IMR-90 (cell line): Measurements from ENCODE around the gene DUSP22. TPM values are rescaled to one million over a fixed set of nuclear protein-coding genes. Genes with fewer than 3 reads are reported as not detected.

ENCODE experiments used
- ATAC-seq: fragments of 200-7000 bp; cut with Tn5 transposase; 2 replicates; pipeline ENCODE4 v1.9.1; 2020; ENCODE audit warnings: low read depth, mild to moderate bottlenecking, moderate library complexity
- BruUV-seq: library from RNA; stranded (reverse); fragments of 400-500 nt; replicated peaks from 2 replicates; lab custom pipeline; 2021; lab: Mats Ljungman, UMichigan
- CTCF ChIA-PET: fragments of 300-600 bp; formaldehyde crosslinking; extraction: SDS; loops from one replicate; lab custom pipeline; 2021; ENCODE audit warnings: antibody characterized with exemption; lab: Yijun Ruan, JAX
- POLR2A ChIA-PET: fragments of 300-600 bp; sonication (Branson Sonifier 250); formaldehyde crosslinking; loops from one replicate; lab custom pipeline; 2022; ENCODE audit warnings: antibody characterized with exemption; ENCODE audit not compliant: unreplicated experiment; lab: Charles Lee
- DNase-seq: peaks from one replicate; pipeline ENCODE4 v3.0.0; 2013
- H2AFZ ChIP-seq: replicated peaks from 2 replicates; pipeline ENCODE3; 2013; ENCODE audit warnings: low read length, mild to moderate bottlenecking; ENCODE audit not compliant: poor library complexity
- H2AK5ac ChIP-seq: 2 replicates; pipeline ENCODE4 v1.6.1; 2013; ENCODE audit warnings: low read depth, low read length, inconsistent platforms
- H2AK9ac ChIP-seq: replicated peaks from 2 replicates; pipeline ENCODE3; 2013; ENCODE audit warnings: mild to moderate bottlenecking, low read depth, low read length, moderate library complexity; ENCODE audit not compliant: poor library complexity
- H2BK120ac ChIP-seq: 2 replicates; pipeline ENCODE4 v1.6.1; 2013; ENCODE audit warnings: low read depth, low read length, inconsistent platforms
- H2BK15ac ChIP-seq: 3 replicates; pipeline ENCODE4 v1.6.1; 2013; ENCODE audit warnings: low read depth, low read length, inconsistent platforms
- H2BK20ac ChIP-seq: 2 replicates; pipeline ENCODE4 v1.6.1; 2013; ENCODE audit warnings: low read depth, mild to moderate bottlenecking, inconsistent platforms, low read length, moderate library complexity
- H2BK5ac ChIP-seq: 2 replicates; pipeline ENCODE4 v1.6.1; 2013; ENCODE audit warnings: mild to moderate bottlenecking, low read depth, low read length, inconsistent platforms; ENCODE audit not compliant: poor library complexity, severe bottlenecking
- H3K14ac ChIP-seq: replicated peaks from 2 replicates; pipeline ENCODE4 v1.6.1; 2013; ENCODE audit warnings: low read depth, low read length, inconsistent platforms
- H3K18ac ChIP-seq: 2 replicates; pipeline ENCODE4 v1.6.1; 2013; ENCODE audit warnings: low read depth, low read length, control low read depth
- H3K23ac ChIP-seq: 2 replicates; pipeline ENCODE4 v1.6.1; 2013; ENCODE audit warnings: low read depth, low read length, inconsistent platforms
- H3K27ac ChIP-seq: 2 replicates; pipeline ENCODE4 v1.5.1; 2013; ENCODE audit warnings: mild to moderate bottlenecking, control low read depth, low read length; ENCODE audit not compliant: insufficient read depth
- H3K27me3 ChIP-seq: 2 replicates; pipeline ENCODE4 v1.6.1; 2013; ENCODE audit warnings: low read length; ENCODE audit not compliant: control insufficient read depth, insufficient read depth
- H3K36me3 ChIP-seq: 2 replicates; pipeline ENCODE4 v1.6.1; 2013; ENCODE audit warnings: low read length, mixed read lengths; ENCODE audit not compliant: control insufficient read depth, insufficient read depth
- H3K4ac ChIP-seq: 2 replicates; pipeline ENCODE4 v1.6.1; 2013; ENCODE audit warnings: low read depth, low read length, inconsistent platforms
- H3K4me1 ChIP-seq: 2 replicates; pipeline ENCODE4 v1.6.1; 2013; ENCODE audit warnings: low read length, mixed read lengths; ENCODE audit not compliant: control insufficient read depth, insufficient read depth
- H3K4me2 ChIP-seq: 2 replicates; pipeline ENCODE4 v1.6.1; 2013; ENCODE audit warnings: low read depth, mild to moderate bottlenecking, control low read depth, low read length, moderate library complexity
- H3K4me3 ChIP-seq: 2 replicates; pipeline ENCODE4 v1.5.1; 2013; ENCODE audit warnings: low read depth, mild to moderate bottlenecking, control low read depth, low read length, moderate library complexity; ENCODE audit not compliant: insufficient read depth
- H3K56ac ChIP-seq: 2 replicates; pipeline ENCODE4 v1.6.1; 2013; ENCODE audit warnings: low read length, inconsistent platforms; ENCODE audit not compliant: insufficient read depth; ENCODE audit errors: extremely low read depth
- H3K79me1 ChIP-seq, 2 experiments: 2 replicates each; pipeline ENCODE4 v1.6.1; 2013; ENCODE audit warnings: low read length in 2 of 2, inconsistent platforms in 1 of 2, low read depth in 1 of 2
- H3K9ac ChIP-seq: 2 replicates; pipeline ENCODE4 v1.6.1; 2013; ENCODE audit warnings: low read depth, low read length, control low read depth
- H3K9me1 ChIP-seq: 2 replicates; pipeline ENCODE4 v1.6.1; 2013; ENCODE audit warnings: low read length, inconsistent platforms; ENCODE audit not compliant: insufficient read depth
- H3K9me3 ChIP-seq: 2 replicates; pipeline ENCODE4 v1.6.1; 2013; ENCODE audit warnings: low read length; ENCODE audit not compliant: control insufficient read depth, insufficient read depth
- H4K20me1 ChIP-seq: 2 replicates; pipeline ENCODE4 v1.6.1; 2013; ENCODE audit warnings: low read length, inconsistent platforms; ENCODE audit not compliant: insufficient read depth
- H4K5ac ChIP-seq: 2 replicates; pipeline ENCODE4 v1.6.1; 2013; ENCODE audit warnings: mild to moderate bottlenecking, low read depth, low read length, control low read depth
- H4K8ac ChIP-seq, 2 experiments: 2 replicates each; pipeline ENCODE4 v1.6.1; 2013; ENCODE audit warnings: low read depth in 2 of 2, low read length in 2 of 2, control low read depth in 1 of 2, inconsistent platforms in 1 of 2
- H4K91ac ChIP-seq: 2 replicates; pipeline ENCODE4 v1.6.1; 2013; ENCODE audit warnings: low read depth, low read length, inconsistent platforms; ENCODE audit not compliant: insufficient read depth
- BHLHE40 ChIP-seq: fragments of 150-350 bp; IDR thresholded peaks from 2 replicates; pipeline ENCODE4 v1.6.1; 2016; ENCODE audit warnings: mild to moderate bottlenecking, low read depth, low read length
- CEBPB ChIP-seq: IDR thresholded peaks from 2 replicates; pipeline ENCODE4 v1.6.1; 2012; ENCODE audit warnings: low read depth, low read length, improper control_type of control experiment
- CHD1 ChIP-seq: IDR thresholded peaks from 2 replicates; pipeline ENCODE4 v1.6.1; 2012; ENCODE audit warnings: low read depth, low read length, improper control_type of control experiment
- FOS ChIP-seq: fragments of 150-350 bp; IDR thresholded peaks from 2 replicates; pipeline ENCODE4 v1.6.1; 2016; ENCODE audit warnings: low read depth, low read length
- MAFK ChIP-seq: IDR thresholded peaks from 2 replicates; pipeline ENCODE4 v1.6.1; 2012; ENCODE audit warnings: low read depth, low read length, improper control_type of control experiment
- MAZ ChIP-seq: IDR thresholded peaks from 2 replicates; pipeline ENCODE4 v1.6.1; 2012; ENCODE audit warnings: low read depth, mild to moderate bottlenecking, low read length, improper control_type of control experiment, moderate library complexity, borderline replicate concordance
- MXI1 ChIP-seq: IDR thresholded peaks from 2 replicates; pipeline ENCODE4 v1.6.1; 2012; ENCODE audit warnings: low read depth, mild to moderate bottlenecking, low read length, moderate library complexity, borderline replicate concordance
- POLR2A ChIP-seq: IDR thresholded peaks from 2 replicates; pipeline ENCODE4 v1.6.1; 2012; ENCODE audit warnings: mild to moderate bottlenecking, low read depth, low read length
- RAD21 ChIP-seq: IDR thresholded peaks from 2 replicates; pipeline ENCODE4 v1.6.1; 2012; ENCODE audit warnings: low read length, improper control_type of control experiment
- RCOR1 ChIP-seq: IDR thresholded peaks from 2 replicates; pipeline ENCODE4 v1.6.1; 2012; ENCODE audit warnings: mild to moderate bottlenecking, low read length, improper control_type of control experiment; ENCODE audit not compliant: insufficient replicate concordance
- RFX5 ChIP-seq: IDR thresholded peaks from 2 replicates; pipeline ENCODE4 v1.8.0; 2012; ENCODE audit warnings: low read depth, mild to moderate bottlenecking, low read length, moderate library complexity
- SMC3 ChIP-seq: fragments of 150-350 bp; IDR thresholded peaks from 2 replicates; pipeline ENCODE4 v1.6.1; 2016; ENCODE audit warnings: low read depth, mild to moderate bottlenecking, antibody characterized with exemption, low read length, moderate library complexity
- WGBS, 2 experiments: methylation state at CpG; one replicate each; pipeline versions ENCODE4 v1.1.5 to v1.1.7; 2013; ENCODE audit warnings: missing lambda C conversion rate in 2 of 2; ENCODE audit not compliant: insufficient read length in 1 of 2; ENCODE audit errors: extremely low coverage in 2 of 2; 5-methylcytosine and 5-hydroxymethylcytosine counted together
- dilution Hi-C: fragments of 300-500 bp; cut with HindIII; formaldehyde crosslinking; loops from one replicate; pipeline ENCODE4 v1.14.3; 2018; ENCODE audit warnings: low sequenced_read_pairs; ENCODE audit not compliant: unreplicated experiment
- in situ Hi-C: fragments of 300-500 bp; cut with MboI; formaldehyde crosslinking; loops from 3 replicates; pipeline ENCODE4 v1.14.3; 2019; ENCODE audit warnings: low sequenced_read_pairs, inconsistent platforms, mixed read lengths
- intact Hi-C: fragments of 100-400 bp; cut with micrococcal nuclease; formaldehyde crosslinking; loops from 2 replicates; pipeline ENCODE4 v1.10.0; 2022
- polyA plus RNA-seq, 3 experiments: library from polyadenylated mRNA; depleted of rRNA; stranded (reverse); fragments of >200 nt; gene quantifications; 2 replicates each; pipeline ENCODE4 v1.2.3, GENCODE V29; 2012; ENCODE audit warnings: low replicate concordance in 1 of 3
- total RNA-seq: library from RNA; depleted of rRNA; stranded (reverse); fragments of >200 nt; gene quantifications from 2 replicates; pipeline ENCODE4 v1.2.3, GENCODE V29; 2012
- TF ChIP-seq, protein P1 (sequence below): fragments of 150-350 bp; IDR thresholded peaks from 2 replicates; pipeline ENCODE4 v1.6.1; 2016; ENCODE audit warnings: low read depth, mild to moderate bottlenecking, low read length, moderate library complexity, borderline replicate concordance
- TF ChIP-seq, protein P2 (sequence below): conservative IDR thresholded peaks from 2 replicates; pipeline ENCODE4 v1.5.1; 2012; ENCODE audit warnings: mild to moderate bottlenecking, low read depth, low read length, improper control_type of control experiment
- TF ChIP-seq, protein P3 (sequence below): fragments of 150-350 bp; IDR thresholded peaks from 2 replicates; pipeline ENCODE4 v1.6.1; 2017; ENCODE audit warnings: mild to moderate bottlenecking, antibody characterized with exemption, low read length, low read depth

The DUSP22 gene
- total and polyA plus RNA-seq, 2 of the 4 experiments (the other 2 are of a cell fraction) = 7.1 to 8.2 TPM

DNA sequence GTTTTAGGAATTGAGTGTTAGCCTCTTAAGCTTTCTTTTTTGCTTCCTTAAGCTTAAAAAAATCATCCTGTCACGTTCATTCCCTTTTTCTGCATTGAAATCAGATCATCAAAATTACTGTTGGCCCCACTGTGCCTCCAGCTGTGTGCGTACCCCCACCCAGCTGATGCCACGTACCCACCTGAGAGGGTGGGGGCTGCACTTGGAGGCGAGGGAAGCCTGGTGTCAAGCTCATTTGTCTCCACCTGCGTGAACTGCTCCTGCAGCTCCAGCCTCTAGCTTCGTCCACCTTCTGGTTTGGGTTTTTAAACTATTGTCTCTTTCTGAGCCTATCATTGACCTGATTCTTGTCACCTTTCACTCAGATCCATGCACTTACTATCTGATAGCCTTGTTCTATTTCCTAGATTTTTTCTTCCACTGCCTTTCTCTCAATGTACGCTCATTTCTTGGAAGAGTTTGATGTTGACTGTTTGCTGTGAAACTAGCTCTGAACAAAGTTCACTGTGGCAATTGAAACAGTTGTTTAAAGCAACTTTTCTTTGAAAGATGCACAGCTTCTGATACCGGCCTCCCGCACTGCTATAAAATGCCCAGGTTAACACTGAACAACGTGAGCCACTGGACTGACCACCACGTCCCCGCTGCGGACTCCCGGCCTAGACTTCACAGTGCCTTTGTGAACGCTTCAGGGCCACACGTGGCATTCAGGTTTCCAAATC is 69.3 kb downstream of the DUSP22 start:
- no peak for TF ChIP-seq RCOR1
- no peak for TF ChIP-seq MXI1
- TF ChIP-seq FOS = no peak
- no peak for TF ChIP-seq BHLHE40
- no peak for TF ChIP-seq SMC3
- TF ChIP-seq POLR2A = no peak
- TF ChIP-seq, protein P1, sequence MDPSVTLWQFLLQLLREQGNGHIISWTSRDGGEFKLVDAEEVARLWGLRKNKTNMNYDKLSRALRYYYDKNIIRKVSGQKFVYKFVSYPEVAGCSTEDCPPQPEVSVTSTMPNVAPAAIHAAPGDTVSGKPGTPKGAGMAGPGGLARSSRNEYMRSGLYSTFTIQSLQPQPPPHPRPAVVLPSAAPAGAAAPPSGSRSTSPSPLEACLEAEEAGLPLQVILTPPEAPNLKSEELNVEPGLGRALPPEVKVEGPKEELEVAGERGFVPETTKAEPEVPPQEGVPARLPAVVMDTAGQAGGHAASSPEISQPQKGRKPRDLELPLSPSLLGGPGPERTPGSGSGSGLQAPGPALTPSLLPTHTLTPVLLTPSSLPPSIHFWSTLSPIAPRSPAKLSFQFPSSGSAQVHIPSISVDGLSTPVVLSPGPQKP = no peak
- TF ChIP-seq CHD1 = no peak
- TF ChIP-seq, protein P2, sequence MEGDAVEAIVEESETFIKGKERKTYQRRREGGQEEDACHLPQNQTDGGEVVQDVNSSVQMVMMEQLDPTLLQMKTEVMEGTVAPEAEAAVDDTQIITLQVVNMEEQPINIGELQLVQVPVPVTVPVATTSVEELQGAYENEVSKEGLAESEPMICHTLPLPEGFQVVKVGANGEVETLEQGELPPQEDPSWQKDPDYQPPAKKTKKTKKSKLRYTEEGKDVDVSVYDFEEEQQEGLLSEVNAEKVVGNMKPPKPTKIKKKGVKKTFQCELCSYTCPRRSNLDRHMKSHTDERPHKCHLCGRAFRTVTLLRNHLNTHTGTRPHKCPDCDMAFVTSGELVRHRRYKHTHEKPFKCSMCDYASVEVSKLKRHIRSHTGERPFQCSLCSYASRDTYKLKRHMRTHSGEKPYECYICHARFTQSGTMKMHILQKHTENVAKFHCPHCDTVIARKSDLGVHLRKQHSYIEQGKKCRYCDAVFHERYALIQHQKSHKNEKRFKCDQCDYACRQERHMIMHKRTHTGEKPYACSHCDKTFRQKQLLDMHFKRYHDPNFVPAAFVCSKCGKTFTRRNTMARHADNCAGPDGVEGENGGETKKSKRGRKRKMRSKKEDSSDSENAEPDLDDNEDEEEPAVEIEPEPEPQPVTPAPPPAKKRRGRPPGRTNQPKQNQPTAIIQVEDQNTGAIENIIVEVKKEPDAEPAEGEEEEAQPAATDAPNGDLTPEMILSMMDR = no peak
- no peak for TF ChIP-seq RAD21
- TF ChIP-seq MAFK = no peak
- TF ChIP-seq CEBPB = no peak
- no peak for TF ChIP-seq RFX5
- no peak for TF ChIP-seq MAZ
- TF ChIP-seq, protein P3, sequence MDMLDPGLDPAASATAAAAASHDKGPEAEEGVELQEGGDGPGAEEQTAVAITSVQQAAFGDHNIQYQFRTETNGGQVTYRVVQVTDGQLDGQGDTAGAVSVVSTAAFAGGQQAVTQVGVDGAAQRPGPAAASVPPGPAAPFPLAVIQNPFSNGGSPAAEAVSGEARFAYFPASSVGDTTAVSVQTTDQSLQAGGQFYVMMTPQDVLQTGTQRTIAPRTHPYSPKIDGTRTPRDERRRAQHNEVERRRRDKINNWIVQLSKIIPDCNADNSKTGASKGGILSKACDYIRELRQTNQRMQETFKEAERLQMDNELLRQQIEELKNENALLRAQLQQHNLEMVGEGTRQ = no peak
- no peak overlapping the region for H2BK120ac ChIP-seq
- no peak overlapping the region for H2AK5ac ChIP-seq
- no peak overlapping the region for H3K56ac ChIP-seq
- H3K9ac ChIP-seq = no peak overlapping the region
- no peak overlapping the region for H2BK15ac ChIP-seq
- H3K14ac ChIP-seq = no peak overlapping the region
- H4K91ac ChIP-seq = no peak overlapping the region
- no peaks in the 10 kb centered on the region for H4K20me1 ChIP-seq
- no peak overlapping the region for H3K23ac ChIP-seq
- no peaks in the 10 kb centered on the region for H3K36me3 ChIP-seq
- peaks cover 23% of the 10 kb centered on the region for H3K9me3 ChIP-seq
- DNase-seq = no peak
- CTCF ChIA-PET = no interaction called here
- no peak overlapping the region for H3K4me2 ChIP-seq
- no peak overlapping the region for H3K27ac ChIP-seq
- no peak overlapping the region for H4K8ac ChIP-seq
- H3K4ac ChIP-seq = no peak overlapping the region
- 51% methylated on average over 10 of the region's 16 CpGs; no CpG with 5 or more reads in 1 of the 2 experiments for WGBS, 2 experiments
- no peak overlapping the region for H2AFZ ChIP-seq
- no peak overlapping the region for H3K4me3 ChIP-seq
- H2BK5ac ChIP-seq = no peak overlapping the region
- no TSS peak for BruUV-seq
- no peak overlapping the region for H2AK9ac ChIP-seq
- dilution Hi-C loops (no loop called here), in situ Hi-C loops (no loop called here), intact Hi-C loops (no loop called here)
- POLR2A ChIA-PET = no interaction called here
- no peak overlapping the region for H4K5ac ChIP-seq
- H3K9me1 ChIP-seq = no peaks in the 10 kb centered on the region
- ATAC-seq = no peak
- H2BK20ac ChIP-seq = no peak overlapping the region
- H3K18ac ChIP-seq = no peak overlapping the region
- no peaks in the 10 kb centered on the region for H3K4me1 ChIP-seq
- H3K79me1 ChIP-seq = no peaks in the 10 kb centered on the region
- H3K27me3 ChIP-seq = peaks cover 2% of the 10 kb centered on the region; the same call in 1 of the 2 replicates
